ENCODE data around the gene CCNL2.
"Not testable (repeated sequence)": the region's sequence is repeated elsewhere in the genome, so short reads cannot be mapped to it uniquely, and the experiment has no call there.

The CCNL2 gene

DNA sequence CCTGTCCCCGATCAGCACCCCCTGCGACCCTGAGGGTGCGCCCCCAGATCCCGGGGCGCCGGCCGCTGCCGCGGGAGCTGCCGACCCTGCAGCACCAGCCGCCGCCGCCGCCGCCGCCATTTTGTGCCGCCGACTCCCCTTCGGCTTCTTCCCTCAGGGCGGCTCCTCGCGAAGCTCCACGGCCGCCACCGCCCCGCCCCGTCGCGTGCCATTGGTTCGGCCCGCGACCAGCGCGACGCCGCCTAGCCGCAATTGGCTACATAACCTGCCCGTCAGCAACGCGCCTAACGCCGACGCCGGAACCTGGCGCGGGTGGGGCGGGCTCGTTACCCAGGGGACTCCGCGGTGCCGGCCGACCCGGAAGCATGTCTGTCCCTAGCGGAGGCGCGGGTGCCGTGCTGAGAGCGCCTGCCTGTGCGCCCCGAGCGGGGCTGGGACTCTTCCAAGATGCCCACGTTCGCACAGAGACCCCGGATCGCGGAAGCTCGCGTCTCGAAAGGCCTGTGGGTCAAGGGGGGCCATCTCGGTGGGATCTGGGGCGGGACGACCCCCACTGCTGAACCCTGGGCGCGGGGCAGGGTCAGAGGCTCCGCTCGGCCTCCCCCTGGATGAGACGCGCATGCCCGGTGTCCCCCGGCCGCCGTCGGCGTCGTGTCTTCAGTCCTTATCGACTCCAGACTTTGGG is at the start of gene CCNL2:
TSS of gene CCNL2 (minus strand) at position 149 of the 685 bp plus-strand sequence. CDS start at position 120, 29 bp downstream.
- Histone ChIP-seq H3K27ac (peak within 1 kb of the TSS; percentile 60), H3K9ac (peak within 1 kb of the TSS; percentile 90), H3K4me1 (ENCODE audit: low read depth, poor library complexity, severe bottlenecking) (peaks cover 41% of the 10 kb centered on the region), H3K79me2 (ENCODE audit: insufficient read depth, low read depth) (peaks cover 74% of the 10 kb centered on the region), H2AFZ (ENCODE audit: low read depth) (peak within 1 kb of the TSS; percentile 70), H3K36me3 (ENCODE audit: insufficient read depth) (peaks cover 16% of the 10 kb centered on the region; the same call in 1 of the 2 replicates), H3K27me3 (ENCODE audit: insufficient read depth, low read depth) (no peaks in the 10 kb centered on the region), H4K20me1 (ENCODE audit: insufficient read depth) (no peaks in the 10 kb centered on the region), H3K4me3 (IDR thresholded peaks at IDR 0.05; ENCODE audit: insufficient read depth, low read depth, low read length) (peak within 1 kb of the TSS; percentile 96), H3K4me2 (peak within 1 kb of the TSS; percentile 94)
- TF ChIP-seq, protein P1, sequence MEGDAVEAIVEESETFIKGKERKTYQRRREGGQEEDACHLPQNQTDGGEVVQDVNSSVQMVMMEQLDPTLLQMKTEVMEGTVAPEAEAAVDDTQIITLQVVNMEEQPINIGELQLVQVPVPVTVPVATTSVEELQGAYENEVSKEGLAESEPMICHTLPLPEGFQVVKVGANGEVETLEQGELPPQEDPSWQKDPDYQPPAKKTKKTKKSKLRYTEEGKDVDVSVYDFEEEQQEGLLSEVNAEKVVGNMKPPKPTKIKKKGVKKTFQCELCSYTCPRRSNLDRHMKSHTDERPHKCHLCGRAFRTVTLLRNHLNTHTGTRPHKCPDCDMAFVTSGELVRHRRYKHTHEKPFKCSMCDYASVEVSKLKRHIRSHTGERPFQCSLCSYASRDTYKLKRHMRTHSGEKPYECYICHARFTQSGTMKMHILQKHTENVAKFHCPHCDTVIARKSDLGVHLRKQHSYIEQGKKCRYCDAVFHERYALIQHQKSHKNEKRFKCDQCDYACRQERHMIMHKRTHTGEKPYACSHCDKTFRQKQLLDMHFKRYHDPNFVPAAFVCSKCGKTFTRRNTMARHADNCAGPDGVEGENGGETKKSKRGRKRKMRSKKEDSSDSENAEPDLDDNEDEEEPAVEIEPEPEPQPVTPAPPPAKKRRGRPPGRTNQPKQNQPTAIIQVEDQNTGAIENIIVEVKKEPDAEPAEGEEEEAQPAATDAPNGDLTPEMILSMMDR (conservative IDR thresholded peaks at IDR 0.05; ENCODE audit: low read depth, low read length): peak; percentile 49

DNA sequence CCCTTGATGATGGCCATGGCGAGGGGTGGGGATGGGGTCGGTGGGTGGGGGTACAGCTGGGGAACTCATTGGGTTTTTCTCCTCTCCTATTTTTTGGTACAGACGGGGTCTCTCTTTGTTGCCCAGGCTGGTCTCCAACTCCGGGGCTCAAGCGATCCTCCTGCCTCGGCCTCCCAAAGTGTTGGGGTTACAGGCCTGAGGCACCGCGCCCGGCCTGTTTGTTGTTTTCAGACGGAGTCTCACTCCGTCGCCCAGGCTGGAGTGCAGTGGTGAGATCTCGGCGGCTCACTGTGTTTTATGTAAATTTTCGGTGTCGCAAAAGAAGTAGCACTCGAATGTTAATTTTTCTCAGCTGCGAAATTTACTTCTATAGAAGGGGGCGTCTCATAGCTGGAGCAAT is 47.5 kb upstream of the CCNL2 start:
- not testable (repeated sequence) for H3K9ac ChIP-seq; H3K36me3 ChIP-seq (ENCODE audit: insufficient read depth); H3K79me2 ChIP-seq (ENCODE audit: insufficient read depth, low read depth); H3K27ac ChIP-seq; H3K4me1 ChIP-seq (ENCODE audit: low read depth, poor library complexity, severe bottlenecking); H3K4me2 ChIP-seq; H2AFZ ChIP-seq (ENCODE audit: low read depth); H4K20me1 ChIP-seq (ENCODE audit: insufficient read depth); H3K4me3 ChIP-seq (IDR thresholded peaks at IDR 0.05; ENCODE audit: insufficient read depth, low read depth, low read length)
- H3K27me3 ChIP-seq (ENCODE audit: insufficient read depth, low read depth): peaks cover 79% of the 10 kb centered on the region

DNA sequence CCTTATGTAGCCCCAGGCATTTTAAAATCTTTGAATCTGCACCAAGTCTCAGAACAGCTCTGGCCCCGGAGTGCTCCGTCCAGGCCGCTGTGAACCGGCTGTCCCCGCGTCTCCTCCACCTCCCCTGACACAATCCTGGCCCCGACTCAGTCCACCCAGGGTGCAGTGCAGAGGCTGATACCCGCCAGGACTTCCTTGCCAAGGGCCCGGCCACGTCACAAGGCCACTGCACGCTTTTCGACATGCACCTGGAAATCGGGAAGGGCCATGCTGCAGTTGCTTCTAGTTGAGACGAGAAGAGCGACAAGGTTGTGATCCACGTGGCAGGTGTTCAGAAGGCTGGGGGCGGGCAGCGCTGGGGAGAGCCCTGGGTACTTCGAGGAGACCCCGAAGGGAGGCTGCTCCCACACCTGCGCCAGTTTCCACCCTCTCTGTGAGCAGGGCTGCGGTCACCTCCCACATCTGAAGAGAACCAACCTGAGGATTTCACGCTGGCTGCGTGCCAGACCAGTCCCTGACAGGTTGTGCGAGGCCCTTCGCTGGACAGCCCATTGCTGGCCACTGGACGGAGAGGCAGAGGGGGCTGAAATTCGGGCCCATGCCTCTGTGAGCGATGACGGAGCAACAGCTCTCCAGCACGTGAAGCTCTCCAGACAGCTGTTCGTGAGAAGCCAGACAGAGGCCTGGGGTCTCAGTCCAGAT is 43.1 kb upstream of the CCNL2 start:
- Histone ChIP-seq H3K4me1 (ENCODE audit: low read depth, poor library complexity, severe bottlenecking) (no peaks in the 10 kb centered on the region), H3K79me2 (ENCODE audit: insufficient read depth, low read depth) (no peaks in the 10 kb centered on the region), H3K4me2 (no peak overlapping the region), H3K4me3 (IDR thresholded peaks at IDR 0.05; ENCODE audit: insufficient read depth, low read depth, low read length) (no peak overlapping the region), H3K9ac (no peak overlapping the region), H2AFZ (ENCODE audit: low read depth) (no peak overlapping the region), H3K27me3 (ENCODE audit: insufficient read depth, low read depth) (peaks cover 53% of the 10 kb centered on the region; the same call in 1 of the 2 replicates), H3K36me3 (ENCODE audit: insufficient read depth) (no peaks in the 10 kb centered on the region), H3K27ac (no peak overlapping the region), H4K20me1 (ENCODE audit: insufficient read depth) (no peaks in the 10 kb centered on the region)
- TF ChIP-seq, protein P1 (conservative IDR thresholded peaks at IDR 0.05; ENCODE audit: low read depth, low read length): no peak

DNA sequence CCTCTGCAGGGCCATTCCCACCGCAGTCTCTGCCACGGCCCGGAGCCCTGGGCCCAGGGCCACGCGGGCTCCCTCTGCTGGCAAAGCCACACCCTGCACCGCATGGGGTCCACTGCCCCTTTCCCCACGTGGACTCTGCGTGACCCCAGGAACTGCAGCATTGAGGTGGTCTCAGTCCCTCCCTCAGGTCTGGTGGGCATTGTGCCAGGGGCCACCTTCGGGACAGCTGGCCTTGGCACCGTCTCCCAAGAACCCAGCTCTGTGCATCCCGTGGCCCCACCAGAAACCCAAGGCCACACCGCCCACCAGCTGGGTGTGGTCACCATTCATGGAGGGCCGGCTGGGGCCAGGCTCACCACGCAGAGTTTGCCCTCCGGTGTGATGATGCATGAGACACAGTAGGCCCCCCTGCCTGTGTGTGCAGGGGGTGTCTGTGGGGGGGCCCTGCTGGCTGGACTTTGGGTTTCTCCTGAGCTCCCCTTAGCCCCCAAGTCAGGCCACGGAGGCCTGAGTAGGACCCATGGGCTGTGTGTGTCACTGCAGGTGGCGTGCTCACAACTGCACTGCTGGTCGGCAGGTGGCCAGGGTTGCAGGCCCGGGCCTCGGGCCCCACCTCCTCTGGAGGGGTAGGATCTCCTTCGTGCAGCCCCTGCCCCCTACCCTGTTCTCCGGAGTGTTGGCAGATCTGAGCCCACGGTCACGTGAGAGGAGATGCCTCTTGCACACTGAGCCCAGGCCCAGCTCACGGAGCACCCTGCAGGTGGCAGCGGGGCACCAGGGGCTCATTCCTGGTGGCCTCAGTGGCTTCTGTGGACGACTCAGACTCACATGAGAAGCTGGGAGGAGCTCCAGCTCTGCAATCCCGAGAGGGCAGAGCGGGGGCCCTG is 42.1 kb upstream of the CCNL2 start:
- TF ChIP-seq, protein P1 (conservative IDR thresholded peaks at IDR 0.05; ENCODE audit: low read depth, low read length): peak; percentile 91
- Histone ChIP-seq H3K36me3 (ENCODE audit: insufficient read depth) (no peaks in the 10 kb centered on the region), H2AFZ (ENCODE audit: low read depth) (peak overlapping the region; percentile 58), H3K79me2 (ENCODE audit: insufficient read depth, low read depth) (no peaks in the 10 kb centered on the region), H3K27me3 (ENCODE audit: insufficient read depth, low read depth) (peaks cover 59% of the 10 kb centered on the region; the same call in 1 of the 2 replicates), H3K9ac (no peak overlapping the region), H3K4me1 (ENCODE audit: low read depth, poor library complexity, severe bottlenecking) (no peaks in the 10 kb centered on the region), H4K20me1 (ENCODE audit: insufficient read depth) (no peaks in the 10 kb centered on the region), H3K27ac (no peak overlapping the region), H3K4me2 (no peak overlapping the region), H3K4me3 (IDR thresholded peaks at IDR 0.05; ENCODE audit: insufficient read depth, low read depth, low read length) (no peak overlapping the region)

Measured in KMS-11 (cell line).